H1 (cell line): ENCODE data around the gene TMA7B. TPM values are rescaled to one million over a fixed set of nuclear protein-coding genes. Genes with fewer than 3 reads are reported as not detected.

Experiments
- CTCF ChIA-PET: fragments of 300-600 bp; sonication (Branson Sonifier 250); formaldehyde crosslinking; loops from one replicate; lab custom pipeline; 2021; ENCODE audit not compliant: partially characterized antibody; lab: Charles Lee
- POLR2A ChIA-PET: fragments of 300-600 bp; sonication (Branson Sonifier 250); formaldehyde crosslinking; loops from one replicate; lab custom pipeline; 2021; ENCODE audit warnings: inconsistent platforms; ENCODE audit not compliant: partially characterized antibody; lab: Charles Lee
- DNase-seq, 2 experiments: peaks; one replicate each; pipeline versions ENCODE4 v3.0.0 to v3.0.0-alpha.2; 2010 to 2022; ENCODE audit warnings: low spot score in 2 of 2, low read depth in 1 of 2, mixed read lengths in 1 of 2
- FAIRE-seq: peaks from 2 replicates; lab custom pipeline; 2011; peaks lifted over from hg19 to GRCh38; lab: Jason Lieb, UNC
- H2AFZ ChIP-seq: 2 replicates; pipeline ENCODE4 v1.8.1; 2012; ENCODE audit warnings: low read length, inconsistent platforms
- H2AK5ac ChIP-seq: 2 replicates; pipeline ENCODE4 v1.6.1; 2013; ENCODE audit warnings: low read depth, low read length
- H2BK120ac ChIP-seq: replicated peaks from 2 replicates; pipeline ENCODE3; 2013; ENCODE audit warnings: low read depth, low read length, inconsistent platforms
- H2BK12ac ChIP-seq: 2 replicates; pipeline ENCODE4 v1.6.1; 2013; ENCODE audit warnings: low read depth, low read length
- H2BK15ac ChIP-seq: 2 replicates; pipeline ENCODE4 v1.6.1; 2013; ENCODE audit warnings: low read length
- H2BK20ac ChIP-seq: 2 replicates; pipeline ENCODE4 v1.6.1; 2013; ENCODE audit warnings: low read length
- H2BK5ac ChIP-seq: 2 replicates; pipeline ENCODE4 v1.6.1; 2013; ENCODE audit warnings: low read depth, low read length
- H3K14ac ChIP-seq: 2 replicates; pipeline ENCODE4 v1.6.1; 2013; ENCODE audit warnings: inconsistent platforms; ENCODE audit not compliant: insufficient read length
- H3K18ac ChIP-seq: 2 replicates; pipeline ENCODE4 v1.6.1; 2013; ENCODE audit warnings: low read length; ENCODE audit errors: extremely low read depth
- H3K23ac ChIP-seq: 2 replicates; pipeline ENCODE4 v1.6.1; 2013; ENCODE audit warnings: inconsistent platforms; ENCODE audit not compliant: insufficient read length
- H3K23me2 ChIP-seq: 2 replicates; pipeline ENCODE4 v1.6.1; 2013; ENCODE audit warnings: low read depth, low read length
- H3K27ac ChIP-seq: 2 replicates; pipeline ENCODE4 v1.6.1; 2011; ENCODE audit warnings: low read depth, low read length, inconsistent platforms
- H3K27me3 ChIP-seq, 4 experiments: replicated peaks in 1 of 4; 1 replicate in 1 of 4; 2 replicates in 3 of 4; pipeline versions ENCODE4 v1.6.1 to v1.8.1; 2011 to 2013; ENCODE audit warnings: low read length in 3 of 4, mild to moderate bottlenecking in 3 of 4, inconsistent platforms in 2 of 4, mixed read lengths in 2 of 4, moderate library complexity in 1 of 4; ENCODE audit not compliant: control insufficient read depth in 3 of 4, insufficient read depth in 3 of 4; ENCODE audit errors: extremely low read depth in 1 of 4
- H3K36me3 ChIP-seq, 4 experiments: 2 replicates each; pipeline versions ENCODE4 v1.6.1 to v1.8.1; 2011 to 2013; ENCODE audit warnings: mild to moderate bottlenecking in 4 of 4, low read length in 3 of 4, moderate library complexity in 2 of 4, control low read depth in 1 of 4, inconsistent platforms in 1 of 4; ENCODE audit not compliant: insufficient read depth in 4 of 4, control insufficient read depth in 2 of 4
- H3K4ac ChIP-seq: replicated peaks from 2 replicates; pipeline ENCODE3; 2013; ENCODE audit warnings: low read length, low read depth, mixed read lengths, inconsistent platforms; ENCODE audit not compliant: insufficient read length
- H3K4me1 ChIP-seq, 4 experiments: replicated peaks in 1 of 4; 1 replicate in 1 of 4; 2 replicates in 3 of 4; pipeline versions ENCODE4 v1.6.1 to v1.8.1; 2011 to 2013; ENCODE audit warnings: low read length in 3 of 4, inconsistent platforms in 2 of 4, mixed read lengths in 1 of 4; ENCODE audit not compliant: insufficient read depth in 4 of 4, control insufficient read depth in 3 of 4
- H3K4me2 ChIP-seq, 2 experiments: 2 replicates each; pipeline versions ENCODE4 v1.6.1 to v1.8.1; 2011 to 2013; ENCODE audit warnings: low read depth in 2 of 2, low read length in 2 of 2, control low read depth in 1 of 2, inconsistent platforms in 1 of 2, mild to moderate bottlenecking in 1 of 2; ENCODE audit not compliant: insufficient read depth in 1 of 2
- H3K4me3 ChIP-seq, 4 experiments: fragments of 200-600, 300-600 bp in 1 of 4; sonication (generic), shearing (Covaris generic), sonication (Bioruptor Twin) in 1 of 4; 2 replicates each; pipeline versions ENCODE4 v1.5.1 to v1.8.1; 2011 to 2016; ENCODE audit warnings: low read length in 4 of 4, low read depth in 3 of 4, control low read depth in 2 of 4, inconsistent platforms in 2 of 4, mild to moderate bottlenecking in 2 of 4, mixed read lengths in 1 of 4, moderate library complexity in 1 of 4; ENCODE audit not compliant: insufficient read depth in 2 of 4; ENCODE audit errors: extremely low read depth in 1 of 4
- H3K56ac ChIP-seq: replicated peaks from 2 replicates; pipeline ENCODE3; 2013; ENCODE audit warnings: low read depth, mild to moderate bottlenecking, mixed read lengths, low read length, inconsistent platforms; ENCODE audit not compliant: insufficient read length
- H3K79me1 ChIP-seq: 2 replicates; pipeline ENCODE4 v1.6.1; 2013; ENCODE audit warnings: low read depth, low read length, control low read depth
- H3K79me2 ChIP-seq, 2 experiments: 2 replicates each; pipeline versions ENCODE4 v1.6.1 to v1.8.1; 2012 to 2013; ENCODE audit warnings: low read length in 2 of 2, mild to moderate bottlenecking in 2 of 2, inconsistent platforms in 1 of 2; ENCODE audit not compliant: insufficient read depth in 2 of 2, control insufficient read depth in 1 of 2
- H3K9ac ChIP-seq, 4 experiments: replicated peaks in 1 of 4; 1 replicate in 1 of 4; 2 replicates in 3 of 4; pipeline versions ENCODE4 v1.6.1 to v1.8.1; 2011 to 2013; ENCODE audit warnings: low read depth in 3 of 4, low read length in 3 of 4, control low read depth in 2 of 4, mild to moderate bottlenecking in 2 of 4, moderate library complexity in 2 of 4, inconsistent platforms in 1 of 4; ENCODE audit errors: extremely low read depth in 1 of 4
- H3K9me3 ChIP-seq, 2 experiments: 2 replicates each; pipeline versions ENCODE4 v1.6.1 to v1.8.1; 2012 to 2013; ENCODE audit warnings: mild to moderate bottlenecking in 2 of 2, moderate library complexity in 2 of 2, control low read depth in 1 of 2, inconsistent platforms in 1 of 2, low read depth in 1 of 2, low read length in 1 of 2, mixed read lengths in 1 of 2; ENCODE audit not compliant: insufficient read depth in 2 of 2
- H4K20me1 ChIP-seq, 2 experiments: replicated peaks in 1 of 2; 2 replicates each; pipeline versions ENCODE3 to v1.8.1; 2011 to 2013; ENCODE audit warnings: inconsistent platforms in 2 of 2, low read length in 2 of 2, mild to moderate bottlenecking in 1 of 2; ENCODE audit not compliant: insufficient read depth in 2 of 2, control insufficient read depth in 1 of 2
- H4K5ac ChIP-seq: 2 replicates; pipeline ENCODE4 v1.6.1; 2013; ENCODE audit warnings: low read length, low read depth, mixed read lengths, inconsistent platforms; ENCODE audit not compliant: insufficient read length
- H4K8ac ChIP-seq: 2 replicates; pipeline ENCODE4 v1.8.0; 2013; ENCODE audit warnings: mild to moderate bottlenecking, moderate library complexity, low read length, inconsistent platforms; ENCODE audit not compliant: insufficient read depth; ENCODE audit errors: extremely low read depth
- H4K91ac ChIP-seq: replicated peaks from 2 replicates; pipeline ENCODE3; 2013; ENCODE audit warnings: low read length, mixed read lengths, inconsistent platforms; ENCODE audit not compliant: insufficient read length
- ASH2L ChIP-seq: fragments of 200-600, 300-600 bp; sonication (generic); IDR thresholded peaks from one replicate; pipeline ENCODE4 v1.7.1; 2017; ENCODE audit warnings: low read length
- ATF3 ChIP-seq: IDR thresholded peaks from 2 replicates; pipeline ENCODE4 v1.6.1; 2011; ENCODE audit warnings: low read depth, mild to moderate bottlenecking, low read length; ENCODE audit not compliant: insufficient read depth
- BCL11A ChIP-seq, 2 experiments: IDR thresholded peaks; one replicate each; pipeline ENCODE4 v1.6.1; 2011; ENCODE audit warnings: low read depth in 2 of 2, low read length in 2 of 2, mild to moderate bottlenecking in 2 of 2
- GABPA ChIP-seq: IDR thresholded peaks from 2 replicates; pipeline ENCODE4 v1.6.1; 2011; ENCODE audit warnings: mild to moderate bottlenecking, low read length, moderate library complexity, borderline replicate concordance; ENCODE audit not compliant: insufficient read depth
- HDAC6 ChIP-seq: IDR thresholded peaks from one replicate; pipeline ENCODE4 v1.7.1; 2012; ENCODE audit warnings: low read depth, mild to moderate bottlenecking, inconsistent platforms, low read length, moderate library complexity
- JUND ChIP-seq: IDR thresholded peaks from 2 replicates; pipeline ENCODE4 v1.6.1; 2011; ENCODE audit warnings: mild to moderate bottlenecking, improper control_type of control experiment, low read length
- NANOG ChIP-seq: IDR thresholded peaks from 2 replicates; pipeline ENCODE4 v1.6.1; 2011; ENCODE audit warnings: low read length, low read depth, mild to moderate bottlenecking, inconsistent platforms; ENCODE audit not compliant: insufficient read depth, poor library complexity, severe bottlenecking
- SAP30 ChIP-seq: fragments of 300-600 bp; sonication (generic); IDR thresholded peaks from 2 replicates; pipeline ENCODE4 v1.7.1; 2012; ENCODE audit warnings: low read length, moderate library complexity, mild to moderate bottlenecking, inconsistent platforms; ENCODE audit not compliant: insufficient read depth, insufficient replicate concordance
- SIRT6 ChIP-seq: IDR thresholded peaks from one replicate; pipeline ENCODE4 v1.7.1; 2012; ENCODE audit warnings: low read length, inconsistent platforms
- SP1 ChIP-seq: IDR thresholded peaks from 2 replicates; pipeline ENCODE4 v1.6.1; 2011; ENCODE audit warnings: low read depth, low read length
- SUZ12 ChIP-seq: fragments of 200-600 bp; sonication (generic); IDR thresholded peaks from 2 replicates; pipeline ENCODE4 v1.6.1; 2012; ENCODE audit warnings: mild to moderate bottlenecking, inconsistent platforms, low read length, moderate library complexity, mixed read lengths
- WGBS, 2 experiments: shearing (Covaris generic) in 1 of 2; methylation state at CpG; one replicate each; pipeline versions ENCODE4 v1.1.6 to v1.1.7; 2013 to 2015; ENCODE audit warnings: low lambda C conversion rate in 2 of 2, mixed read lengths in 2 of 2, inconsistent platforms in 1 of 2, low coverage in 1 of 2, missing lambda C conversion rate in 1 of 2; ENCODE audit not compliant: insufficient replicate concordance in 2 of 2, insufficient coverage in 1 of 2, insufficient read length in 1 of 2; ENCODE audit errors: extremely low coverage in 1 of 2, missing lambda C conversion rate in 1 of 2; 5-methylcytosine and 5-hydroxymethylcytosine counted together
- polyA plus RNA-seq, 7 experiments: library from polyadenylated mRNA; depleted of rRNA in 3 of 7; stranded (reverse) in 5 of 7; unstranded in 2 of 7; fragments of >200 nt in 5 of 7; fragments of 200-250 nt in 2 of 7; gene quantifications; 1 replicate in 5 of 7; 2 replicates in 1 of 7; 4 replicates in 1 of 7; pipeline versions ENCODE4 v1.2.1 to v1.2.3, GENCODE V29; 2011 to 2013; ENCODE audit warnings: missing spikeins in 2 of 7, mixed read lengths in 2 of 7
- total RNA-seq: library from RNA; stranded (reverse); fragmentation: NEBNext Ultra II Directional; extraction: Animal tissue kit (Norgen Biotek cat#: 25700); gene quantifications from 2 replicates; pipeline ENCODE4 v1.2.1, GENCODE V29; 2021

TMA7B gene
- total and polyA plus RNA-seq, 2 of the 8 experiments (the other 6 are each of a cell fraction or from before 2014, with no cell fraction given), result not detected

- Histone ChIP-seq H2AFZ (no peak overlapping the region), H4K91ac (no peak overlapping the region), H3K4me2 (no peak overlapping the region), H3K4me3 (no peak overlapping the region), H3K27ac (no peak overlapping the region), H3K9ac (no peak overlapping the region), H3K4me1 (peaks cover 7 to 23% (median 12%) of the 10 kb centered on the region in 4 experiments; a peak in 6 of 7 replicates), H3K79me1 (0 out of 2 replicates have a peak, but pooled peaks cover 3% of the 10 kb centered on the region), H3K36me3 (no peaks in the 10 kb centered on the region), H3K9me3 (no peaks in the 10 kb centered on the region), H3K18ac (no peak overlapping the region), H4K8ac (no peak overlapping the region)
- no peak for DNase-seq
- POLR2A ChIA-PET, result interaction anchor here (1.4 kb wide), 1 partner anchor 470 kb away, joined by 3 read pairs; no protein-coding TSS in a partner anchor
- TF ChIP-seq NANOG (no peak), SUZ12 (no peak), SP1 (no peak), SAP30 (no peak), SIRT6 (no peak), GABPA (no peak), HDAC6 (no peak), JUND (no peak), BCL11A (IDR thresholded peaks at IDR 0.05; ENCODE audit: low read depth in 2 of 2, low read length in 2 of 2) (no peak), ATF3 (no peak), ASH2L (no peak)
- TF ChIP-seq, all 59 proteins: peak for 0
- 85% methylated on average over 5 of the region's 5 CpGs; no CpG with 5 or more reads in 1 of the 2 experiments for WGBS, 2 experiments
- no peak for FAIRE-seq
- no peak overlapping the region for H2BK15ac ChIP-seq
- H2BK12ac ChIP-seq, result no peak overlapping the region
- H4K5ac ChIP-seq, result no peak overlapping the region
- CTCF ChIA-PET, result interaction anchor here (1.2 to 1.7 kb wide), 2 partner anchors 32 to 59 kb away, joined by 6 read pairs; no protein-coding TSS in a partner anchor
- peaks cover 0 to 17% of the 10 kb centered on the region in 2 experiments; a peak in 2 of 4 replicates for H3K79me2 ChIP-seq
- no peak overlapping the region for H3K56ac ChIP-seq
- H4K20me1 ChIP-seq, result no peaks in the 10 kb centered on the region
- peaks cover 8% of the 10 kb centered on the region; the same call in 1 of the 2 replicates for H3K23me2 ChIP-seq
- peaks cover 0 to 19% (median 14%) of the 10 kb centered on the region in 4 experiments; a peak in 6 of 7 replicates for H3K27me3 ChIP-seq
- no peak overlapping the region for H2AK5ac ChIP-seq
- H2BK5ac ChIP-seq, result no peak overlapping the region
- no peak overlapping the region for H2BK20ac ChIP-seq
- H3K23ac ChIP-seq, result no peak overlapping the region
- no peak overlapping the region for H3K14ac ChIP-seq
- no peak overlapping the region for H3K4ac ChIP-seq
- H2BK120ac ChIP-seq, result no peak overlapping the region
Measured at GRCh38 chr22:39992088-39992826, 32.1 kb downstream of the TMA7B start.
